Measurements from ENCODE around the gene TMEM39A. TPM values are rescaled to one million over a fixed set of nuclear protein-coding genes. Genes with fewer than 3 reads are reported as not detected.

TMEM39A gene
- total RNA-seq, 1 experiment from 2014 or later: 40.2 TPM

GRCh38 chr3:119413603-119414280 lies 49.7 kb downstream of the TMEM39A start:
- no peaks in the 10 kb centered on the region for H3K79me2 ChIP-seq (ENCODE audit: insufficient read depth, low read length)
- BruUV-seq (replicated peaks): no TSS peak
- H4K20me1 ChIP-seq (ENCODE audit: insufficient read depth): no peaks in the 10 kb centered on the region
- DNase-seq (ENCODE audit: low read depth, low spot score): no peak
- no peaks in the 10 kb centered on the region for H3K36me3 ChIP-seq (ENCODE audit: control insufficient read depth in 1 of 2, insufficient read depth in 2 of 2, low read length in 2 of 2)
- no peak for ATAC-seq
- H3K4me1 ChIP-seq (ENCODE audit: control insufficient read depth in 1 of 2, insufficient read depth in 2 of 2, low read length in 2 of 2): no peaks in the 10 kb centered on the region
- ChIA-PET RAD21 (ENCODE audit: low non-redundant PET in 1 of 2, low total read pairs in 2 of 2, uncharacterized antibody in 2 of 2, unreplicated experiment in 2 of 2) (no interaction called here), POLR2A (no interaction called here), CTCF (no interaction called here)
- H2AFZ ChIP-seq (ENCODE audit: low read depth, low read length, poor library complexity, severe bottlenecking): no peak overlapping the region
- no peak overlapping the region for H3K4me2 ChIP-seq (ENCODE audit: low read length)
- no peak overlapping the region for H3K9ac ChIP-seq (ENCODE audit: low read length)
- no peaks in the 10 kb centered on the region for H3K9me2 ChIP-seq (ENCODE audit: insufficient read depth)
- no peaks in the 10 kb centered on the region for H3K9me3 ChIP-seq (ENCODE audit: control insufficient read depth in 1 of 2, insufficient read depth in 1 of 2, low read depth in 1 of 2, low read length in 2 of 2)
- intact Hi-C loops (cut with micrococcal nuclease): no loop called here
- TF ChIP-seq FOSL1 (IDR thresholded peaks at IDR 0.05; ENCODE audit: low read depth) (no peak), ATF3 (IDR thresholded peaks at IDR 0.05) (no peak), POLR2A (IDR thresholded peaks at IDR 0.05; ENCODE audit: borderline replicate concordance, extremely low read depth, insufficient read depth, insufficient read length) (no peak), JUND (IDR thresholded peaks at IDR 0.05) (no peak), ELF1 (IDR thresholded peaks at IDR 0.05; ENCODE audit: borderline replicate concordance, low read depth) (no peak), SIN3A (IDR thresholded peaks at IDR 0.05; ENCODE audit: low read depth) (no peak), EGR1 (IDR thresholded peaks at IDR 0.05; ENCODE audit: low read depth) (no peak), ZFX (IDR thresholded peaks at IDR 0.05) (no peak), RAD21 (IDR thresholded peaks at IDR 0.05; ENCODE audit: low read depth) (no peak)
- TF ChIP-seq, protein P1, sequence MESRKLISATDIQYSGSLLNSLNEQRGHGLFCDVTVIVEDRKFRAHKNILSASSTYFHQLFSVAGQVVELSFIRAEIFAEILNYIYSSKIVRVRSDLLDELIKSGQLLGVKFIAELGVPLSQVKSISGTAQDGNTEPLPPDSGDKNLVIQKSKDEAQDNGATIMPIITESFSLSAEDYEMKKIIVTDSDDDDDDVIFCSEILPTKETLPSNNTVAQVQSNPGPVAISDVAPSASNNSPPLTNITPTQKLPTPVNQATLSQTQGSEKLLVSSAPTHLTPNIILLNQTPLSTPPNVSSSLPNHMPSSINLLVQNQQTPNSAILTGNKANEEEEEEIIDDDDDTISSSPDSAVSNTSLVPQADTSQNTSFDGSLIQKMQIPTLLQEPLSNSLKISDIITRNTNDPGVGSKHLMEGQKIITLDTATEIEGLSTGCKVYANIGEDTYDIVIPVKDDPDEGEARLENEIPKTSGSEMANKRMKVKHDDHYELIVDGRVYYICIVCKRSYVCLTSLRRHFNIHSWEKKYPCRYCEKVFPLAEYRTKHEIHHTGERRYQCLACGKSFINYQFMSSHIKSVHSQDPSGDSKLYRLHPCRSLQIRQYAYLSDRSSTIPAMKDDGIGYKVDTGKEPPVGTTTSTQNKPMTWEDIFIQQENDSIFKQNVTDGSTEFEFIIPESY (IDR thresholded peaks at IDR 0.05; ENCODE audit: extremely low read depth, insufficient replicate concordance, low read length): no peak
- TF ChIP-seq, protein P2, sequence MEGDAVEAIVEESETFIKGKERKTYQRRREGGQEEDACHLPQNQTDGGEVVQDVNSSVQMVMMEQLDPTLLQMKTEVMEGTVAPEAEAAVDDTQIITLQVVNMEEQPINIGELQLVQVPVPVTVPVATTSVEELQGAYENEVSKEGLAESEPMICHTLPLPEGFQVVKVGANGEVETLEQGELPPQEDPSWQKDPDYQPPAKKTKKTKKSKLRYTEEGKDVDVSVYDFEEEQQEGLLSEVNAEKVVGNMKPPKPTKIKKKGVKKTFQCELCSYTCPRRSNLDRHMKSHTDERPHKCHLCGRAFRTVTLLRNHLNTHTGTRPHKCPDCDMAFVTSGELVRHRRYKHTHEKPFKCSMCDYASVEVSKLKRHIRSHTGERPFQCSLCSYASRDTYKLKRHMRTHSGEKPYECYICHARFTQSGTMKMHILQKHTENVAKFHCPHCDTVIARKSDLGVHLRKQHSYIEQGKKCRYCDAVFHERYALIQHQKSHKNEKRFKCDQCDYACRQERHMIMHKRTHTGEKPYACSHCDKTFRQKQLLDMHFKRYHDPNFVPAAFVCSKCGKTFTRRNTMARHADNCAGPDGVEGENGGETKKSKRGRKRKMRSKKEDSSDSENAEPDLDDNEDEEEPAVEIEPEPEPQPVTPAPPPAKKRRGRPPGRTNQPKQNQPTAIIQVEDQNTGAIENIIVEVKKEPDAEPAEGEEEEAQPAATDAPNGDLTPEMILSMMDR (IDR thresholded peaks at IDR 0.05 in 2 of 3, conservative IDR thresholded peaks at IDR 0.05 in 1 of 3; ENCODE audit: borderline replicate concordance in 1 of 3, insufficient read depth in 1 of 3, low read depth in 2 of 3, low read length in 2 of 3): no peak
- H3K4me3 ChIP-seq (replicated peaks in 1 of 2; ENCODE audit: low read depth in 1 of 2, low read length in 2 of 2): no peak overlapping the region
- H3K27me3 ChIP-seq (ENCODE audit: insufficient read depth, low read length): no peaks in the 10 kb centered on the region
- no peak overlapping the region for H3K27ac ChIP-seq (ENCODE audit: low read depth, low read length)
